ENCODE results near the gene TMEM225B. TPM values are rescaled to one million over a fixed set of nuclear protein-coding genes. Genes with fewer than 3 reads are reported as not detected.
"Not testable (repeated sequence)": the region's sequence is repeated elsewhere in the genome, so short reads cannot be mapped to it uniquely, and the experiment has no call there.

The TMEM225B gene
- total RNA-seq, 1 experiment from 2014 or later: 3.1 TPM

DNA sequence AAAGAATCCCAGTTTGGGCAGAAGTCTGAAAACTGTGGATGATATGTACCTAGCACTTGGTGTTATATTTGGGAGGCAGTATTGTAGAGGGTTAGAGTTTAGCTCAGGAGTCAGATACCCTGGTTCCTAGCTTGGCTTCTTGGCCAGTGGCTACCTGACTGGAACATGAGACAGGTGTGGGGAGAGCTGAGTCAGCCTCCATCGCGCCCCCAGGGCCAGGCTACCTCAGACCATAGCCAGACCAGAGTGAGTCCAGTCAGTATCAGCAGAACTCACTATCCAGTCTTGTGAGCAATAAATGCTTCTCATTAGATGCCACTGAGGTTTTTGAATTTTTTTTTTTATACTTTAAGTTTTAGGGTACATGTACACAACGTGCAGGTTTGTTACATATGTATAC is 55.7 kb downstream of the TMEM225B start:
- Histone ChIP-seq H3K9me2 (ENCODE audit: insufficient read depth) (no peaks in the 10 kb centered on the region), H3K4me3 (replicated peaks in 1 of 2; ENCODE audit: low read depth in 1 of 2, low read length in 2 of 2) (no peak overlapping the region), H2AFZ (ENCODE audit: low read depth, low read length, poor library complexity, severe bottlenecking) (no peak overlapping the region), H3K9me3 (ENCODE audit: control insufficient read depth in 1 of 2, insufficient read depth in 1 of 2, low read depth in 1 of 2, low read length in 2 of 2) (no peaks in the 10 kb centered on the region), H3K27me3 (ENCODE audit: insufficient read depth, low read length) (no peaks in the 10 kb centered on the region), H3K79me2 (ENCODE audit: insufficient read depth, low read length) (no peaks in the 10 kb centered on the region), H3K27ac (ENCODE audit: low read depth, low read length) (no peak overlapping the region), H3K4me2 (ENCODE audit: low read length) (no peak overlapping the region), H4K20me1 (ENCODE audit: insufficient read depth) (no peaks in the 10 kb centered on the region), H3K36me3 (ENCODE audit: control insufficient read depth in 1 of 2, insufficient read depth in 2 of 2, low read length in 2 of 2) (no peaks in the 10 kb centered on the region; a peak in 1 of 4 replicates), H3K4me1 (ENCODE audit: control insufficient read depth in 1 of 2, insufficient read depth in 2 of 2, low read length in 2 of 2) (no peaks in the 10 kb centered on the region), H3K9ac (ENCODE audit: low read length) (no peak overlapping the region)
- intact Hi-C loops (cut with micrococcal nuclease): no loop called here
- ChIA-PET CTCF (no interaction called here), RAD21 (ENCODE audit: low non-redundant PET in 1 of 2, low total read pairs in 2 of 2, uncharacterized antibody in 2 of 2, unreplicated experiment in 2 of 2) (no interaction called here), POLR2A (no interaction called here)
- no peak for DNase-seq (ENCODE audit: low read depth, low spot score)
- ATAC-seq: no peak
- BruUV-seq (replicated peaks): no TSS peak
- TF ChIP-seq, protein P1, sequence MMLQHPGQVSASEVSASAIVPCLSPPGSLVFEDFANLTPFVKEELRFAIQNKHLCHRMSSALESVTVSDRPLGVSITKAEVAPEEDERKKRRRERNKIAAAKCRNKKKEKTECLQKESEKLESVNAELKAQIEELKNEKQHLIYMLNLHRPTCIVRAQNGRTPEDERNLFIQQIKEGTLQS (IDR thresholded peaks at IDR 0.05): no peak
- TF ChIP-seq SRF (IDR thresholded peaks at IDR 0.05; ENCODE audit: low read depth): no peak
- no peak for TF ChIP-seq ELF1 (IDR thresholded peaks at IDR 0.05; ENCODE audit: borderline replicate concordance, low read depth)
- no peak for TF ChIP-seq TCF7L2 (IDR thresholded peaks at IDR 0.05; ENCODE audit: borderline replicate concordance, extremely low read depth, insufficient read depth, insufficient read length)
- TF ChIP-seq FOSL1 (IDR thresholded peaks at IDR 0.05; ENCODE audit: low read depth): no peak
- no peak for TF ChIP-seq REST (IDR thresholded peaks at IDR 0.05; ENCODE audit: low read depth)
- TF ChIP-seq, protein P2, sequence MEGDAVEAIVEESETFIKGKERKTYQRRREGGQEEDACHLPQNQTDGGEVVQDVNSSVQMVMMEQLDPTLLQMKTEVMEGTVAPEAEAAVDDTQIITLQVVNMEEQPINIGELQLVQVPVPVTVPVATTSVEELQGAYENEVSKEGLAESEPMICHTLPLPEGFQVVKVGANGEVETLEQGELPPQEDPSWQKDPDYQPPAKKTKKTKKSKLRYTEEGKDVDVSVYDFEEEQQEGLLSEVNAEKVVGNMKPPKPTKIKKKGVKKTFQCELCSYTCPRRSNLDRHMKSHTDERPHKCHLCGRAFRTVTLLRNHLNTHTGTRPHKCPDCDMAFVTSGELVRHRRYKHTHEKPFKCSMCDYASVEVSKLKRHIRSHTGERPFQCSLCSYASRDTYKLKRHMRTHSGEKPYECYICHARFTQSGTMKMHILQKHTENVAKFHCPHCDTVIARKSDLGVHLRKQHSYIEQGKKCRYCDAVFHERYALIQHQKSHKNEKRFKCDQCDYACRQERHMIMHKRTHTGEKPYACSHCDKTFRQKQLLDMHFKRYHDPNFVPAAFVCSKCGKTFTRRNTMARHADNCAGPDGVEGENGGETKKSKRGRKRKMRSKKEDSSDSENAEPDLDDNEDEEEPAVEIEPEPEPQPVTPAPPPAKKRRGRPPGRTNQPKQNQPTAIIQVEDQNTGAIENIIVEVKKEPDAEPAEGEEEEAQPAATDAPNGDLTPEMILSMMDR (IDR thresholded peaks at IDR 0.05 in 2 of 3, conservative IDR thresholded peaks at IDR 0.05 in 1 of 3; ENCODE audit: borderline replicate concordance in 1 of 3, insufficient read depth in 1 of 3, low read depth in 2 of 3, low read length in 2 of 3): no peak
- no peak for TF ChIP-seq EZH2 (IDR thresholded peaks at IDR 0.05)
- no peak for TF ChIP-seq JUND (IDR thresholded peaks at IDR 0.05)
- no peak for TF ChIP-seq EGR1 (IDR thresholded peaks at IDR 0.05; ENCODE audit: low read depth)
- no peak for TF ChIP-seq POLR2A (IDR thresholded peaks at IDR 0.05; ENCODE audit: borderline replicate concordance, extremely low read depth, insufficient read depth, insufficient read length)
- no peak for TF ChIP-seq POLR2AphosphoS5 (IDR thresholded peaks at IDR 0.05; ENCODE audit: low read depth, low read length)
- TF ChIP-seq, protein P3, sequence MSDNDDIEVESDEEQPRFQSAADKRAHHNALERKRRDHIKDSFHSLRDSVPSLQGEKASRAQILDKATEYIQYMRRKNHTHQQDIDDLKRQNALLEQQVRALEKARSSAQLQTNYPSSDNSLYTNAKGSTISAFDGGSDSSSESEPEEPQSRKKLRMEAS (IDR thresholded peaks at IDR 0.05): no peak
- no peak for TF ChIP-seq CEBPB (IDR thresholded peaks at IDR 0.05; ENCODE audit: low read depth)
- no peak for TF ChIP-seq SP1 (IDR thresholded peaks at IDR 0.05; ENCODE audit: low read depth)
- no peak for TF ChIP-seq YY1 (IDR thresholded peaks at IDR 0.05; ENCODE audit: extremely low read depth, insufficient replicate concordance, low read depth, low read length)
- TF ChIP-seq ZFX (IDR thresholded peaks at IDR 0.05): no peak
- no peak for TF ChIP-seq ZNF274 (IDR thresholded peaks at IDR 0.05; ENCODE audit: low read depth, low read length)
- TF ChIP-seq SIN3A (IDR thresholded peaks at IDR 0.05; ENCODE audit: low read depth): no peak

DNA sequence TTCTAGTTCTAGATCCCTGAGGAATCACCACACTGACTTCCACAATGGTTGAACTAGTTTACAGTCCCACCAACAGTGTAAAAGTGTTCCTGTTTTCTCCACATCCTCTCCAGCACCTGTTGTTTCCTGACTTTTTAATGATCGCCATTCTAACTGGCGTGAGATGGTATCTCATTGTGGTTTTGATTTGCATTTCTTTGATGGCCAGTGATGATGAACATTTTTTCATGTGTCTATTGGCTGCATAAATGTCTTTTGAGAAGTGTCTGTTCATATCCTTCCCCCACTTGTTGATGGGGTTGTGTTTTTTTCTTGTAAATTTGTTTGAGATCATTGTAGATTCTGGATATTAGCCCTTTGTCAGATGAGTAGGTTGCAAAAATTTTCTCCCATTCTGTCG is 56.6 kb downstream of the TMEM225B start:
- RAD21 ChIA-PET (ENCODE audit: low non-redundant PET in 1 of 2, low total read pairs in 2 of 2, uncharacterized antibody in 2 of 2, unreplicated experiment in 2 of 2); H3K27me3 ChIP-seq (ENCODE audit: insufficient read depth, low read length); BruUV-seq (replicated peaks); H3K27ac ChIP-seq (ENCODE audit: low read depth, low read length); H4K20me1 ChIP-seq (ENCODE audit: insufficient read depth); H3K79me2 ChIP-seq (ENCODE audit: insufficient read depth, low read length); CTCF ChIA-PET; H3K9ac ChIP-seq (ENCODE audit: low read length); intact Hi-C loops (cut with micrococcal nuclease); H3K4me1 ChIP-seq (ENCODE audit: control insufficient read depth in 1 of 2, insufficient read depth in 2 of 2, low read length in 2 of 2); H3K4me3 ChIP-seq (replicated peaks in 1 of 2; ENCODE audit: low read depth in 1 of 2, low read length in 2 of 2); H2AFZ ChIP-seq (ENCODE audit: low read depth, low read length, poor library complexity, severe bottlenecking); H3K36me3 ChIP-seq (ENCODE audit: control insufficient read depth in 1 of 2, insufficient read depth in 2 of 2, low read length in 2 of 2); H3K9me3 ChIP-seq (ENCODE audit: control insufficient read depth in 1 of 2, insufficient read depth in 1 of 2, low read depth in 1 of 2, low read length in 2 of 2); H3K4me2 ChIP-seq (ENCODE audit: low read length); ATAC-seq; DNase-seq (ENCODE audit: low read depth, low spot score); H3K9me2 ChIP-seq (ENCODE audit: insufficient read depth); POLR2A ChIA-PET: not testable (repeated sequence)
